Osteoblast (primary cell): Measurements from ENCODE around the gene MIA2. TPM values are rescaled to one million over a fixed set of nuclear protein-coding genes. Genes with fewer than 3 reads are reported as not detected.
A peak's percentile ranks its signal among the peaks of the same experiment; 100 is the strongest.

Experiments
- DNase-seq: peaks from one replicate; pipeline ENCODE4 v3.0.0; 2011; ENCODE audit warnings: low spot score, mixed read lengths; ENCODE audit not compliant: insufficient read length; ENCODE audit errors: missing footprints
- H2AFZ ChIP-seq: 2 replicates; pipeline ENCODE4 v1.6.0; 2011; ENCODE audit warnings: mild to moderate bottlenecking, low read length
- H3K27ac ChIP-seq: 2 replicates; pipeline ENCODE4 v1.5.1; 2011; ENCODE audit warnings: mild to moderate bottlenecking, low read depth, low read length, moderate library complexity
- H3K27me3 ChIP-seq: 2 replicates; pipeline ENCODE4 v1.6.0; 2012; ENCODE audit warnings: mild to moderate bottlenecking, control low read depth, inconsistent platforms, low read length, moderate library complexity; ENCODE audit not compliant: insufficient read depth
- H3K36me3 ChIP-seq: 2 replicates; pipeline ENCODE4 v1.5.1; 2011; ENCODE audit warnings: mild to moderate bottlenecking, low read length, control low read depth, moderate library complexity; ENCODE audit not compliant: insufficient read depth
- H3K4me1 ChIP-seq: 2 replicates; pipeline ENCODE4 v1.5.1; 2011; ENCODE audit warnings: mild to moderate bottlenecking, low read length, control low read depth, moderate library complexity; ENCODE audit not compliant: insufficient read depth
- H3K4me2 ChIP-seq: 2 replicates; pipeline ENCODE4 v1.6.0; 2011; ENCODE audit warnings: mild to moderate bottlenecking, low read length; ENCODE audit not compliant: insufficient read depth
- H3K4me3 ChIP-seq: fragments of 200-600 bp; sonication (generic); 3 replicates; pipeline ENCODE4 v1.5.1; 2012; ENCODE audit warnings: mild to moderate bottlenecking, low read length, inconsistent platforms; ENCODE audit not compliant: insufficient read depth
- H3K79me2 ChIP-seq: 2 replicates; pipeline ENCODE4 v1.6.0; 2012; ENCODE audit warnings: mild to moderate bottlenecking, low read length, control low read depth, inconsistent platforms; ENCODE audit not compliant: insufficient read depth
- H3K9me3 ChIP-seq: 2 replicates; pipeline ENCODE4 v1.5.1; 2011; ENCODE audit warnings: low read depth, low read length, control low read depth
- H4K20me1 ChIP-seq: 2 replicates; pipeline ENCODE4 v1.6.0; 2012; ENCODE audit warnings: mild to moderate bottlenecking, low read length, control low read depth; ENCODE audit not compliant: insufficient read depth
- CTCF ChIP-seq: IDR thresholded peaks from 2 replicates; pipeline ENCODE4 v1.5.1; 2011; ENCODE audit warnings: mild to moderate bottlenecking, low read depth, low read length, moderate library complexity; ENCODE audit errors: extremely low read depth
- total RNA-seq: library from RNA; depleted of rRNA; stranded (reverse); fragments of >200 nt; gene quantifications from 2 replicates; pipeline ENCODE4 v1.2.3, GENCODE V29; 2012

Gene MIA2
- total RNA-seq, 1 donor = 25.0 TPM

DNA sequence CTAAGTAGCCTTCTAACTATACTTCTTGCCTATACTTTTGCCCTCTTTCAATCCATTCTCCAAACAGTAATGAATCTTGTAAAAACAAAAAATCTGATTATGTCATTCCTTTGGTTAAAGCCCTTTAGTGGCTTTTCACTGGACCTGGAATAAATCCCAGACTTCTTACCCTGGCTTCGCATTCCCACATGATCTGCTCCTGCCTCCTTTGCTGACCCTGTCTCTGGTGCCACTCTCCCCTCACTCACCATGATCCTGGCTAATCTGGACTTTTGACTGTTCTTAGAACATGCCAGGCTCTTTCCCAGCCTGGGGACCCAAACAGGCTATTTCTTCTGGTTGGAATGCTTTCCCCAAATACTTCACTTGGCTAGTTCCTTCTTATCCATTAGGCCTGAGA lies 7.9 kb downstream of the MIA2 start:
- no peak overlapping the region for H3K4me2 ChIP-seq
- no peaks in the 10 kb centered on the region for H3K79me2 ChIP-seq
- TF ChIP-seq CTCF = no peak
- no peak overlapping the region for H3K27ac ChIP-seq
- no peak for DNase-seq
- peaks cover 8% of the 10 kb centered on the region for H3K4me1 ChIP-seq
- no peaks in the 10 kb centered on the region for H3K27me3 ChIP-seq
- H4K20me1 ChIP-seq = no peaks in the 10 kb centered on the region
- peak overlapping the region; percentile 58 for H2AFZ ChIP-seq
- no peaks in the 10 kb centered on the region for H3K9me3 ChIP-seq
- no peaks in the 10 kb centered on the region for H3K36me3 ChIP-seq
- no peak overlapping the region for H3K4me3 ChIP-seq

- Histone ChIP-seq H3K4me2 (no peak overlapping the region), H3K27ac (no peak overlapping the region), H3K9me3 (no peaks in the 10 kb centered on the region), H3K36me3 (no peaks in the 10 kb centered on the region), H3K79me2 (no peaks in the 10 kb centered on the region), H3K4me1 (peaks cover 16% of the 10 kb centered on the region), H3K27me3 (no peaks in the 10 kb centered on the region), H4K20me1 (no peaks in the 10 kb centered on the region), H2AFZ (no peak overlapping the region), H3K4me3 (no peak overlapping the region)
- DNase-seq = no peak
- no peak for TF ChIP-seq CTCF
These were observed 10.1 kb downstream of the MIA2 start for GRCh38 chr14:39243831-39244230.

- Histone ChIP-seq H3K9me3 (no peaks in the 10 kb centered on the region), H3K4me3 (no peak overlapping the region), H3K4me2 (peak overlapping the region; percentile 64), H3K27ac (peak overlapping the region; percentile 54), H2AFZ (no peak overlapping the region), H3K79me2 (no peaks in the 10 kb centered on the region), H4K20me1 (no peaks in the 10 kb centered on the region), H3K4me1 (peaks cover 10% of the 10 kb centered on the region), H3K36me3 (no peaks in the 10 kb centered on the region), H3K27me3 (no peaks in the 10 kb centered on the region)
- DNase-seq = peak; percentile 27
- no peak for TF ChIP-seq CTCF
These were observed 12.9 kb downstream of the MIA2 start for GRCh38 chr14:39246618-39247017.

- Histone ChIP-seq H2AFZ (peak overlapping the region; percentile 64), H3K36me3 (no peaks in the 10 kb centered on the region), H3K27ac (peak overlapping the region; percentile 54), H3K27me3 (no peaks in the 10 kb centered on the region), H3K4me1 (peaks cover 10% of the 10 kb centered on the region), H3K79me2 (no peaks in the 10 kb centered on the region), H4K20me1 (no peaks in the 10 kb centered on the region), H3K4me2 (peak overlapping the region; percentile 64), H3K4me3 (no peak overlapping the region), H3K9me3 (no peaks in the 10 kb centered on the region)
- TF ChIP-seq CTCF = no peak
- DNase-seq = peak; percentile 88
These were observed 13.5 kb downstream of the MIA2 start for GRCh38 chr14:39247256-39247655.
